ENCODE results near the gene BNIP1.

The BNIP1 gene

GRCh38 chr5:173196133-173196952 lies 52.0 kb downstream of the BNIP1 start:
- no peak for TF ChIP-seq CTCF (IDR thresholded peaks at IDR 0.05; ENCODE audit: low read depth, low read length)
- peaks cover 14% of the 10 kb centered on the region for H3K9me3 ChIP-seq (ENCODE audit: severe bottlenecking)
- peaks cover 8% of the 10 kb centered on the region for H3K27me3 ChIP-seq (ENCODE audit: insufficient read depth, low read depth, severe bottlenecking)
- H3K36me3 ChIP-seq = no peaks in the 10 kb centered on the region
- no peak overlapping the region for H3K27ac ChIP-seq
- no peak overlapping the region for H3K4me3 ChIP-seq (ENCODE audit: low read depth, low read length)
- DNase-seq = no peak

GRCh38 chr5:173197375-173197891 lies 53.1 kb downstream of the BNIP1 start:
- no peak for DNase-seq
- peaks cover 17% of the 10 kb centered on the region for H3K27me3 ChIP-seq (ENCODE audit: insufficient read depth, low read depth, severe bottlenecking)
- no peaks in the 10 kb centered on the region for H3K36me3 ChIP-seq
- no peak overlapping the region for H3K4me3 ChIP-seq (ENCODE audit: low read depth, low read length)
- no peak for TF ChIP-seq CTCF (IDR thresholded peaks at IDR 0.05; ENCODE audit: low read depth, low read length)
- peaks cover 14% of the 10 kb centered on the region for H3K9me3 ChIP-seq (ENCODE audit: severe bottlenecking)
- no peak overlapping the region for H3K27ac ChIP-seq

GRCh38 chr5:173198049-173198448 lies 53.7 kb downstream of the BNIP1 start:
- Histone ChIP-seq H3K9me3 (ENCODE audit: severe bottlenecking) (peaks cover 14% of the 10 kb centered on the region), H3K36me3 (no peaks in the 10 kb centered on the region)

GRCh38 chr5:173200356-173200755 lies 56.0 kb downstream of the BNIP1 start:
- no peak for TF ChIP-seq CTCF (IDR thresholded peaks at IDR 0.05; ENCODE audit: low read depth, low read length)
- Histone ChIP-seq H3K4me3 (ENCODE audit: low read depth, low read length) (no peak overlapping the region), H3K27ac (no peak overlapping the region)

More at GRCh38 chr5:173198049-173198448, 53.7 kb downstream of the BNIP1 start:
- no peak for TF ChIP-seq CTCF (IDR thresholded peaks at IDR 0.05; ENCODE audit: low read depth, low read length)
- DNase-seq = no peak
- Histone ChIP-seq H3K27ac (no peak overlapping the region), H3K4me3 (ENCODE audit: low read depth, low read length) (no peak overlapping the region), H3K27me3 (ENCODE audit: insufficient read depth, low read depth, severe bottlenecking) (peaks cover 24% of the 10 kb centered on the region)

GRCh38 chr5:173201636-173202265 lies 57.4 kb downstream of the BNIP1 start:
- DNase-seq = no peak
- H3K9me3 ChIP-seq (ENCODE audit: severe bottlenecking) = peaks cover 17% of the 10 kb centered on the region
- peaks cover 49% of the 10 kb centered on the region for H3K27me3 ChIP-seq (ENCODE audit: insufficient read depth, low read depth, severe bottlenecking)
- no peaks in the 10 kb centered on the region for H3K36me3 ChIP-seq
- TF ChIP-seq CTCF (IDR thresholded peaks at IDR 0.05; ENCODE audit: low read depth, low read length) = no peak
- no peak overlapping the region for H3K4me3 ChIP-seq (ENCODE audit: low read depth, low read length)
- no peak overlapping the region for H3K27ac ChIP-seq

More at GRCh38 chr5:173200356-173200755, 56.0 kb downstream of the BNIP1 start:
- Histone ChIP-seq H3K9me3 (ENCODE audit: severe bottlenecking) (peaks cover 17% of the 10 kb centered on the region), H3K36me3 (no peaks in the 10 kb centered on the region), H3K27me3 (ENCODE audit: insufficient read depth, low read depth, severe bottlenecking) (peaks cover 37% of the 10 kb centered on the region)
- DNase-seq = no peak
